ENCODE data around the gene CDK13. TPM values are rescaled to one million over a fixed set of nuclear protein-coding genes. Genes with fewer than 3 reads are reported as not detected.
A peak's percentile ranks its signal among the peaks of the same experiment; 100 is the strongest.

CDK13 gene
- total RNA-seq, 1 donor from 2014 or later = 45.8 TPM

- DNase-seq (ENCODE audit: low read depth, low spot score) = peak; percentile 98
These were observed 814 bp upstream of the CDK13 start for GRCh38 chr7:39948956-39949928.

GRCh38 chr7:39950473-39951225, 593 bp downstream of the CDK13 start:
- no peak for DNase-seq (ENCODE audit: low read depth, low spot score)

- no peak for DNase-seq (ENCODE audit: low read depth, low spot score)
These were observed 1.5 kb downstream of the CDK13 start for GRCh38 chr7:39951226-39952194.

- no peak for DNase-seq (ENCODE audit: low read depth, low spot score)
These were observed 2.3 kb downstream of the CDK13 start for GRCh38 chr7:39952374-39952773.

GRCh38 chr7:39952803-39953202, 2.7 kb downstream of the CDK13 start:
- no peak for DNase-seq (ENCODE audit: low read depth, low spot score)

GRCh38 chr7:39954694-39955093, 4.6 kb downstream of the CDK13 start:
- no peak for DNase-seq (ENCODE audit: low read depth, low spot score)

GRCh38 chr7:39958038-39958437, 8.0 kb downstream of the CDK13 start:
- no peak for DNase-seq (ENCODE audit: low read depth, low spot score)

GRCh38 chr7:39967406-39968161, 17.5 kb downstream of the CDK13 start:
- no peak for DNase-seq (ENCODE audit: low read depth, low spot score)

- DNase-seq (ENCODE audit: low read depth, low spot score) = no peak
These were observed 19.4 kb downstream of the CDK13 start for GRCh38 chr7:39969431-39969830.

GRCh38 chr7:39971924-39972323, 21.9 kb downstream of the CDK13 start:
- no peak for DNase-seq (ENCODE audit: low read depth, low spot score)

GRCh38 chr7:39973801-39974200, 23.7 kb downstream of the CDK13 start:
- DNase-seq (ENCODE audit: low read depth, low spot score) = no peak

- DNase-seq (ENCODE audit: low read depth, low spot score) = no peak
These were observed 28.3 kb downstream of the CDK13 start for GRCh38 chr7:39978230-39978934.

GRCh38 chr7:39979406-39980073, 29.5 kb downstream of the CDK13 start:
- DNase-seq (ENCODE audit: low read depth, low spot score) = no peak

- DNase-seq (ENCODE audit: low read depth, low spot score) = no peak
These were observed 35.4 kb downstream of the CDK13 start for GRCh38 chr7:39985398-39985918.

- no peak for DNase-seq (ENCODE audit: low read depth, low spot score)
These were observed 37.7 kb downstream of the CDK13 start for GRCh38 chr7:39987641-39988347.

- DNase-seq (ENCODE audit: low read depth, low spot score) = no peak
These were observed 50.8 kb downstream of the CDK13 start for GRCh38 chr7:40000734-40001315.

- no peak for DNase-seq (ENCODE audit: low read depth, low spot score)
These were observed 51.6 kb downstream of the CDK13 start for GRCh38 chr7:40001649-40002048.

- DNase-seq (ENCODE audit: low read depth, low spot score) = no peak
These were observed 53.5 kb downstream of the CDK13 start for GRCh38 chr7:40003597-40003996.

Measured in pulmonary artery endothelial cell (primary cell).